WTC11 (cell line): Measurements from ENCODE around the gene BNC2. TPM values are rescaled to one million over a fixed set of nuclear protein-coding genes. Genes with fewer than 3 reads are reported as not detected.

Experiments used
- ATAC-seq: fragments of 200-7000 bp; cut with Tn5 transposase; 2 replicates; pipeline ENCODE4 v1.10.0; 2021; ENCODE audit warnings: mild to moderate bottlenecking, moderate library complexity
- CTCF ChIA-PET: fragments of 300-600 bp; sonication (Branson Sonifier 250); formaldehyde crosslinking; loops from one replicate; lab custom pipeline; 2021; ENCODE audit warnings: antibody characterized with exemption; lab: Charles Lee
- POLR2A ChIA-PET: fragments of 350-600 bp; sonication (Branson Sonifier 250); formaldehyde crosslinking; loops from one replicate; lab custom pipeline; 2021; ENCODE audit warnings: antibody characterized with exemption; lab: Charles Lee
- DNase-seq: peaks from one replicate; pipeline ENCODE4 v3.0.0; 2021; ENCODE audit warnings: low spot score
- H3K27ac Mint-ChIP-seq: 2 replicates; pipeline ENCODE4 v1.8.0; 2021; ENCODE audit warnings: mixed read lengths
- H3K27me3 Mint-ChIP-seq: 2 replicates; pipeline ENCODE4 v1.8.0; 2021; ENCODE audit warnings: low read depth, mild to moderate bottlenecking, moderate library complexity, mixed read lengths
- H3K36me3 Mint-ChIP-seq: 2 replicates; pipeline ENCODE4 v1.8.0; 2021; ENCODE audit warnings: mixed read lengths
- H3K4me1 Mint-ChIP-seq: 2 replicates; pipeline ENCODE4 v1.8.0; 2022; ENCODE audit warnings: mixed read lengths
- H3K4me3 Mint-ChIP-seq: 2 replicates; pipeline ENCODE4 v1.8.0; 2021; ENCODE audit warnings: mild to moderate bottlenecking, moderate library complexity, mixed read lengths
- H3K9me3 Mint-ChIP-seq: 2 replicates; pipeline ENCODE4 v1.8.0; 2021; ENCODE audit warnings: mixed read lengths
- ARID4B ChIP-seq: sonication (generic); formaldehyde crosslinking; IDR thresholded peaks from 2 replicates; pipeline ENCODE4 v1.8.0; 2023; ENCODE audit warnings: missing genetic modification reagents, mild to moderate bottlenecking, borderline replicate concordance
- CREM ChIP-seq: sonication (generic); formaldehyde crosslinking; IDR thresholded peaks from 2 replicates; pipeline ENCODE4 v1.8.1; 2022; ENCODE audit warnings: mild to moderate bottlenecking, missing genetic modification reagents, moderate library complexity
- ELF4 ChIP-seq: sonication (generic); formaldehyde crosslinking; IDR thresholded peaks from 2 replicates; pipeline ENCODE4 v1.8.1; 2022; ENCODE audit warnings: low read depth, mild to moderate bottlenecking, moderate library complexity, missing genetic modification reagents
- ESRRA ChIP-seq: sonication (generic); formaldehyde crosslinking; IDR thresholded peaks from 2 replicates; pipeline ENCODE4 v1.8.1; 2022; ENCODE audit warnings: mild to moderate bottlenecking, missing genetic modification reagents, borderline replicate concordance
- FOXJ3 ChIP-seq: sonication (generic); formaldehyde crosslinking; IDR thresholded peaks from 2 replicates; pipeline ENCODE4 v1.9.0; 2021; ENCODE audit warnings: missing genetic modification reagents, mild to moderate bottlenecking, borderline replicate concordance
- FOXP1 ChIP-seq: sonication (generic); formaldehyde crosslinking; IDR thresholded peaks from 2 replicates; pipeline ENCODE4 v1.8.0; 2022; ENCODE audit warnings: missing genetic modification reagents, mild to moderate bottlenecking, moderate library complexity, borderline replicate concordance
- GTF2I ChIP-seq: fragments of 250-450 bp; sonication (Bioruptor Pico); conservative IDR thresholded peaks from 2 replicates; pipeline ENCODE4 v1.4.0; 2021; ENCODE audit warnings: mild to moderate bottlenecking
- JAZF1 ChIP-seq: fragments of 250-450 bp; sonication (Bioruptor Pico); IDR thresholded peaks from 2 replicates; pipeline ENCODE4 v1.9.0; 2021; ENCODE audit warnings: moderate library complexity, mild to moderate bottlenecking, inconsistent platforms
- KAT7 ChIP-seq: sonication (generic); formaldehyde crosslinking; IDR thresholded peaks from 2 replicates; pipeline ENCODE4 v1.8.1; 2023; ENCODE audit warnings: missing genetic modification reagents, mild to moderate bottlenecking, borderline replicate concordance
- MAX ChIP-seq: sonication (generic); formaldehyde crosslinking; IDR thresholded peaks from 2 replicates; pipeline ENCODE4 v1.8.0; 2022; ENCODE audit warnings: mild to moderate bottlenecking, missing genetic modification reagents
- NFATC4 ChIP-seq: fragments of 250-450 bp; sonication (Bioruptor Pico); IDR thresholded peaks from 2 replicates; pipeline ENCODE4 v1.9.0; 2021; ENCODE audit warnings: mild to moderate bottlenecking
- NFE2L1 ChIP-seq: sonication (generic); formaldehyde crosslinking; IDR thresholded peaks from 2 replicates; pipeline ENCODE4 v1.8.1; 2023; ENCODE audit warnings: missing genetic modification reagents
- NFYB ChIP-seq: sonication (generic); formaldehyde crosslinking; conservative IDR thresholded peaks from 2 replicates; pipeline ENCODE4 v1.8.0; 2022; ENCODE audit warnings: low read depth, missing genetic modification reagents
- NR1H2 ChIP-seq: sonication (generic); formaldehyde crosslinking; IDR thresholded peaks from 2 replicates; pipeline ENCODE4 v1.9.0; 2021; ENCODE audit warnings: mild to moderate bottlenecking, moderate library complexity, missing genetic modification reagents
- OVOL2 ChIP-seq: fragments of 250-450 bp; sonication (Bioruptor Pico); IDR thresholded peaks from 2 replicates; pipeline ENCODE4 v1.9.0; 2021; ENCODE audit warnings: mild to moderate bottlenecking, borderline replicate concordance
- SMAD3 ChIP-seq: sonication (generic); formaldehyde crosslinking; IDR thresholded peaks from 2 replicates; pipeline ENCODE4 v1.8.0; 2022; ENCODE audit warnings: missing genetic modification reagents, mild to moderate bottlenecking, borderline replicate concordance
- TP53 ChIP-seq: sonication (generic); formaldehyde crosslinking; IDR thresholded peaks from 2 replicates; pipeline ENCODE4 v1.8.1; 2023; ENCODE audit warnings: mild to moderate bottlenecking, missing genetic modification reagents
- ZNF121 ChIP-seq: sonication (generic); formaldehyde crosslinking; IDR thresholded peaks from 2 replicates; pipeline ENCODE4 v1.8.0; 2023; ENCODE audit warnings: missing genetic modification reagents
- ZNF219 ChIP-seq: sonication (generic); formaldehyde crosslinking; IDR thresholded peaks from 2 replicates; pipeline ENCODE4 v1.8.0; 2023; ENCODE audit warnings: missing genetic modification reagents, mild to moderate bottlenecking, borderline replicate concordance
- ZNF396 ChIP-seq: fragments of 250-450 bp; sonication (Bioruptor Pico); IDR thresholded peaks from 2 replicates; pipeline ENCODE4 v1.8.0; 2021; ENCODE audit warnings: mild to moderate bottlenecking, moderate library complexity, borderline replicate concordance
- total RNA-seq: library from RNA; stranded (reverse); gene quantifications from 3 replicates; pipeline ENCODE4 v1.2.3, GENCODE V29; 2021
- TF ChIP-seq, protein P1 (sequence below): sonication (generic); formaldehyde crosslinking; IDR thresholded peaks from 2 replicates; pipeline ENCODE4 v1.8.1; 2023; ENCODE audit warnings: mild to moderate bottlenecking, missing genetic modification reagents, moderate library complexity
- TF ChIP-seq, protein P2 (sequence below): sonication (generic); formaldehyde crosslinking; IDR thresholded peaks from 2 replicates; pipeline ENCODE4 v1.8.1; 2023; ENCODE audit warnings: mild to moderate bottlenecking, missing genetic modification reagents
- TF ChIP-seq, protein P3 (sequence below): fragments of 250-450 bp; sonication (Bioruptor Pico); IDR thresholded peaks from 2 replicates; pipeline ENCODE4 v1.9.0; 2021; ENCODE audit warnings: mild to moderate bottlenecking
- TF ChIP-seq, protein P4 (sequence below): sonication (generic); formaldehyde crosslinking; IDR thresholded peaks from 2 replicates; pipeline ENCODE4 v1.8.1; 2022; ENCODE audit warnings: mild to moderate bottlenecking, moderate library complexity, missing genetic modification reagents
- TF ChIP-seq, protein P5 (sequence below): sonication (generic); formaldehyde crosslinking; IDR thresholded peaks from 2 replicates; pipeline ENCODE4 v1.8.0; 2022; ENCODE audit warnings: mild to moderate bottlenecking, missing genetic modification reagents

The BNC2 gene
- total RNA-seq, 1 experiment from 2014 or later, result 33.3 TPM

DNA sequence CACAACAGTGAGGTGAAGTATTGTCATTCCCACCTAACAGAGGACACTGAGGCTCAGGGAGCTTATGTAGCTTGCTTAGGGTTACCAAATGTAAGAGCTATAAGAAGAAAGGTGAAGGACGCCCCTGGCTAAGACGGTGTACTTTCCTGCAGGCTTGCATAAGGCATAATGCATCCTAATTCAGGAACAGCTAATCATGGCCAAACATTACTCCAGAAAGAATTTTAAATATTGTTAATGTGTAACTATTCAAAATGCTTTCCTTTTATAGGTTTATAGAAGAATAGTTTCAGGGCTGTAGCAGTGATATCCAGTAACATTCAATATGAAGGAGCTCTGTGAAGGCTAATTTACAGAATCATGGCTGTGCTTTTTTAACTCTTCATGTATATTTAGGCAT is 479.1 kb downstream of the BNC2 start:
- TF ChIP-seq, protein P1, sequence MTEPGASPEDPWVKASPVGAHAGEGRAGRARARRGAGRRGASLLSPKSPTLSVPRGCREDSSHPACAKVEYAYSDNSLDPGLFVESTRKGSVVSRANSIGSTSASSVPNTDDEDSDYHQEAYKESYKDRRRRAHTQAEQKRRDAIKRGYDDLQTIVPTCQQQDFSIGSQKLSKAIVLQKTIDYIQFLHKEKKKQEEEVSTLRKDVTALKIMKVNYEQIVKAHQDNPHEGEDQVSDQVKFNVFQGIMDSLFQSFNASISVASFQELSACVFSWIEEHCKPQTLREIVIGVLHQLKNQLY (CRISPR knock-in tag), result no peak
- TF ChIP-seq MAX (CRISPR knock-in tag), result no peak
- no peak for TF ChIP-seq NFATC4
- TF ChIP-seq NFYB (CRISPR knock-in tag), result no peak
- no peak for TF ChIP-seq ZNF219
- no peak for TF ChIP-seq CREM (CRISPR knock-in tag)
- TF ChIP-seq FOXP1 (CRISPR knock-in tag), result no peak
- no peak for TF ChIP-seq TP53 (CRISPR knock-in tag)
- no peak for TF ChIP-seq KAT7 (CRISPR knock-in tag)
- TF ChIP-seq, protein P2, sequence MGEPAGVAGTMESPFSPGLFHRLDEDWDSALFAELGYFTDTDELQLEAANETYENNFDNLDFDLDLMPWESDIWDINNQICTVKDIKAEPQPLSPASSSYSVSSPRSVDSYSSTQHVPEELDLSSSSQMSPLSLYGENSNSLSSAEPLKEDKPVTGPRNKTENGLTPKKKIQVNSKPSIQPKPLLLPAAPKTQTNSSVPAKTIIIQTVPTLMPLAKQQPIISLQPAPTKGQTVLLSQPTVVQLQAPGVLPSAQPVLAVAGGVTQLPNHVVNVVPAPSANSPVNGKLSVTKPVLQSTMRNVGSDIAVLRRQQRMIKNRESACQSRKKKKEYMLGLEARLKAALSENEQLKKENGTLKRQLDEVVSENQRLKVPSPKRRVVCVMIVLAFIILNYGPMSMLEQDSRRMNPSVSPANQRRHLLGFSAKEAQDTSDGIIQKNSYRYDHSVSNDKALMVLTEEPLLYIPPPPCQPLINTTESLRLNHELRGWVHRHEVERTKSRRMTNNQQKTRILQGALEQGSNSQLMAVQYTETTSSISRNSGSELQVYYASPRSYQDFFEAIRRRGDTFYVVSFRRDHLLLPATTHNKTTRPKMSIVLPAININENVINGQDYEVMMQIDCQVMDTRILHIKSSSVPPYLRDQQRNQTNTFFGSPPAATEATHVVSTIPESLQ, result no peak
- TF ChIP-seq FOXJ3 (CRISPR knock-in tag), result no peak
- TF ChIP-seq, protein P3, sequence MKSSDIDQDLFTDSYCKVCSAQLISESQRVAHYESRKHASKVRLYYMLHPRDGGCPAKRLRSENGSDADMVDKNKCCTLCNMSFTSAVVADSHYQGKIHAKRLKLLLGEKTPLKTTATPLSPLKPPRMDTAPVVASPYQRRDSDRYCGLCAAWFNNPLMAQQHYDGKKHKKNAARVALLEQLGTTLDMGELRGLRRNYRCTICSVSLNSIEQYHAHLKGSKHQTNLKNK (CRISPR knock-in tag), result no peak
- TF ChIP-seq SMAD3 (CRISPR knock-in tag), result no peak
- TF ChIP-seq NFE2L1 (CRISPR knock-in tag), result no peak
- TF ChIP-seq ZNF121, result no peak
- no peak for TF ChIP-seq ESRRA (CRISPR knock-in tag)
- TF ChIP-seq, all 79 proteins: peak for 0
- no peak for DNase-seq
- H3K36me3 Mint-ChIP-seq, result no peaks in the 10 kb centered on the region
- ChIA-PET POLR2A (no interaction called here), CTCF (no interaction called here)
- no peak overlapping the region for H3K27ac Mint-ChIP-seq
- no peaks in the 10 kb centered on the region for H3K27me3 Mint-ChIP-seq
- peaks cover 4% of the 10 kb centered on the region; the same call in 1 of the 2 replicates for H3K4me1 Mint-ChIP-seq
- no peak for ATAC-seq
- no peak overlapping the region for H3K4me3 Mint-ChIP-seq
- peaks cover 17% of the 10 kb centered on the region for H3K9me3 Mint-ChIP-seq

- CTCF ChIA-PET, result no interaction called here
- Mint-ChIP-seq H3K9me3 (peaks cover 26% of the 10 kb centered on the region), H3K36me3 (no peaks in the 10 kb centered on the region; the same call in 1 of the 2 replicates), H3K4me1 (peaks cover 4% of the 10 kb centered on the region; the same call in 1 of the 2 replicates), H3K4me3 (no peak overlapping the region), H3K27ac (no peak overlapping the region), H3K27me3 (no peaks in the 10 kb centered on the region)
- ATAC-seq (no peak), DNase-seq (no peak)
- POLR2A ChIA-PET, result interaction anchor here (0.6 to 0.7 kb wide), 2 partner anchors 174 to 369 kb away, joined by 3 read pairs; no protein-coding TSS in a partner anchor
- no peak for TF ChIP-seq KAT7 (CRISPR knock-in tag)
- TF ChIP-seq NR1H2 (CRISPR knock-in tag), result no peak
- no peak for TF ChIP-seq ZNF396 (CRISPR knock-in tag)
- no peak for TF ChIP-seq ELF4 (CRISPR knock-in tag)
- TF ChIP-seq, protein P4, sequence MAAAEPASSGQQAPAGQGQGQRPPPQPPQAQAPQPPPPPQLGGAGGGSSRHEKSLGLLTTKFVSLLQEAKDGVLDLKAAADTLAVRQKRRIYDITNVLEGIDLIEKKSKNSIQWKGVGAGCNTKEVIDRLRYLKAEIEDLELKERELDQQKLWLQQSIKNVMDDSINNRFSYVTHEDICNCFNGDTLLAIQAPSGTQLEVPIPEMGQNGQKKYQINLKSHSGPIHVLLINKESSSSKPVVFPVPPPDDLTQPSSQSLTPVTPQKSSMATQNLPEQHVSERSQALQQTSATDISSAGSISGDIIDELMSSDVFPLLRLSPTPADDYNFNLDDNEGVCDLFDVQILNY, result no peak
- TF ChIP-seq OVOL2, result no peak
Observed at GRCh38 chr9:16387382-16387781, 483.1 kb downstream of the BNC2 start.

DNA sequence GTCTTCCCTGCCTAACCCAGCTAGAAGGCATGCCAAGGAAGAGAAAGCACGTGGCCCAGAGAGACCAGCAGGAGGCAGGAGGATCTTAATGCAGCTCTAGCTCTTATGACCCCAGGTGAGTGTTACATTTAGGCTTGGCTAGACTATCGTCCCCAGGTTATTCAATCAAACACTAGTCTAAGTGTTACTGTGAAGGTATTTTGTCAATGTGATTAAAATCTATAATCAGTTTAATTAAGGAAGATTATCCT is 483.7 kb downstream of the BNC2 start:
- peaks cover 26% of the 10 kb centered on the region for H3K9me3 Mint-ChIP-seq
- ATAC-seq, result no peak
- H3K27ac Mint-ChIP-seq, result no peak overlapping the region
- H3K4me1 Mint-ChIP-seq, result peaks cover 4% of the 10 kb centered on the region; the same call in 1 of the 2 replicates
- POLR2A ChIA-PET, result no interaction called here
- no peaks in the 10 kb centered on the region; the same call in 1 of the 2 replicates for H3K36me3 Mint-ChIP-seq
- CTCF ChIA-PET, result no interaction called here
- H3K27me3 Mint-ChIP-seq, result no peaks in the 10 kb centered on the region
- DNase-seq, result no peak
- H3K4me3 Mint-ChIP-seq, result no peak overlapping the region
- TF ChIP-seq CREM (CRISPR knock-in tag) (no peak), GTF2I (CRISPR knock-in tag) (no peak), JAZF1 (CRISPR knock-in tag) (no peak), ARID4B (no peak)
- TF ChIP-seq, protein P5, sequence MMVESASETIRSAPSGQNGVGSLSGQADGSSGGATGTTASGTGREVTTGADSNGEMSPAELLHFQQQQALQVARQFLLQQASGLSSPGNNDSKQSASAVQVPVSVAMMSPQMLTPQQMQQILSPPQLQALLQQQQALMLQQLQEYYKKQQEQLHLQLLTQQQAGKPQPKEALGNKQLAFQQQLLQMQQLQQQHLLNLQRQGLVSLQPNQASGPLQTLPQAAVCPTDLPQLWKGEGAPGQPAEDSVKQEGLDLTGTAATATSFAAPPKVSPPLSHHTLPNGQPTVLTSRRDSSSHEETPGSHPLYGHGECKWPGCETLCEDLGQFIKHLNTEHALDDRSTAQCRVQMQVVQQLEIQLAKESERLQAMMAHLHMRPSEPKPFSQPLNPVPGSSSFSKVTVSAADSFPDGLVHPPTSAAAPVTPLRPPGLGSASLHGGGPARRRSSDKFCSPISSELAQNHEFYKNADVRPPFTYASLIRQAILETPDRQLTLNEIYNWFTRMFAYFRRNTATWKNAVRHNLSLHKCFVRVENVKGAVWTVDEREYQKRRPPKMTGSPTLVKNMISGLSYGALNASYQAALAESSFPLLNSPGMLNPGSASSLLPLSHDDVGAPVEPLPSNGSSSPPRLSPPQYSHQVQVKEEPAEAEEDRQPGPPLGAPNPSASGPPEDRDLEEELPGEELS, result no peak
